GM18517 (cell line): ENCODE results near the gene MGARP.
"Not testable (repeated sequence)": the region's sequence is repeated elsewhere in the genome, so short reads cannot be mapped to it uniquely, and the experiment has no call there.

ENCODE experiments used
- ATAC-seq: cut with Tn5 transposase; IDR thresholded peaks from one replicate; pipeline ENCODE4 v1.9.1; 2021; ENCODE audit warnings: mild to moderate bottlenecking, moderate library complexity; ENCODE audit not compliant: unreplicated experiment

MGARP gene

DNA sequence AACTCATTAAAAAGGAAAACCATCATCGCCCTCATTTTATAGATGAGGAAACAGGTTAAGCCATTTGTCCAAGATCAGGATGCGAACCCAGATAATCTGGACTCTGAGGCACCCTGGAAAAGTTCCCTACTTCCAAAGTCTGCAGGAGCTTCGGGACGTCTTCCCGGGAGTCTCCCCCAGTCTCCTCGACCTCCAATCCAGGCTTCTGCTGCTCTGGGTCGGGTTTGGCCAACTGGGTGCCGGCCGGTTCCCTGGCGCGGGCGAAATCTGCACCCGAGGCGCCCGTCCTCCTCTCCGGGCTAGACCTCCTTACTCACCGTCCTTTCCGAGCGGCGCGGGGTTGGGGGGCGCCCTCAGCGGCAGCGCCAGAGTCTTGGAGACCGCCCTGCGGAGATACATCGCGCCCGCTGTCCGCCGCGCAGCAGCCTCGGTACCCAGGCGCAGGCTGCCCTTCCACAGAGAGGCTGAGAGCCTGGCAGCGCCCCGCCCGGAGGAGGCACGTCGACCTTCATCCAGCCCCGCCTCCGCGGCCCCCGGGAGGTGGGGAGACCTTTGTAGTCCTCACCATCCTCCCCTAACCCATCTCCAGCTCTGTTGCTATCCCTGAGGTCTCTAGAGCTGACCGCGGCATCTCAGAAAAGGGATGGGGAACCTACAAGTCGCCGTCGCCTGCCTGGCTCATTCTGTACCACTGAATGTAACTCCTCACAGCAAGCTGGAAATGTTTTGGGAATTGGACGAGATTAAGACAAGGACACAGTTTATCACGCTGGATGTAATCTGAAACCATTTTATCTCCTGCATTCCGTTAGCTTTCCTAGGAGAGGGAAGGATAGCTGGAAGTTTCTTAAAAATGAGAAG lies at the start of gene MGARP:
Gene MGARP, minus strand, starts transcription at position 466 of the 861 bp plus-strand sequence. Its CDS starts 67 bp downstream, at position 399.
- no peak for ATAC-seq

DNA sequence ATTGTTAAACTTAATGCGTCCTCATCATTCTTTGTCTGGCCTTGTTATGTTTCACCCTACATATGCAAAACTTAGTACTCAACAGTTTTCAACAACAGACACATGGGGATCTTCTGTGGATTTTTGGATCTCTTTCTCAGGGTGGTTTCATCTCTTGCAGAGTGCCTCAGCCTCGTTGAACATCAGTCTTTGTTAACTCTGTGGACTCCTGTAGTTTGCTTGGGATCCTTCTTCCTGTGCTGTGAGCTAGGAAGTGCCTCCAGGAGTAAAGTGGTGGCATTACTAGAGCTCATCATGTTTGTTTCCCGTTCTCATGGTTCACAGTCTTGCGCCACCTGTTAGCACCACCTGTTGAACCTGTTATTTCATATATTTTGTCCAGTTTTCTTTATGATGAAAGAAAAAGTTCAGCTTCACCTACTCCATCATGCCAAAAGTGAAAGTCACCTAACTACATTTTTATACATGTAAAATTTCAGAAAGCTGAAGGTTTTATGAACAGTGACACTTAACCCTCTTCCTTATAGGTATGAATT lies 49.7 kb upstream of the MGARP start:
- ATAC-seq, result no peak

DNA sequence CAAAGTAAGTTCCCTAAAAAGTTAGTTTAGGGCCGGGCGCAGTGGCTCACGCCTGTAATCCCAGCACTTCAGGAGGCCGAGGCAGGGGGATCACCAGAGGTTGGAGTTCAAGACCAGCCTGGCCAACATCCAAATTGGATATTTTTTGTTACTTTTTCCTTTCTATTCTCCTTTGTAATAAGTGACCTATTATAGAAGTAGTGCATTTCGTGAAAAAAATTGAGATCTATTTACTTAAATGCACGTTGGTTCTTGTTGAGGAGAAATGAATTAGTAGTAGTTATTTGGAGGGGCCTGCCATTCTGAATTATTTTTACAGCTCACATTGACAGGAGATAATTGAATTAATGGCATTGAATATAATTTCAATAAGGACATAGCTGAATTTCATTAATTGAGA lies 44.6 kb upstream of the MGARP start:
- ATAC-seq, result no peak

DNA sequence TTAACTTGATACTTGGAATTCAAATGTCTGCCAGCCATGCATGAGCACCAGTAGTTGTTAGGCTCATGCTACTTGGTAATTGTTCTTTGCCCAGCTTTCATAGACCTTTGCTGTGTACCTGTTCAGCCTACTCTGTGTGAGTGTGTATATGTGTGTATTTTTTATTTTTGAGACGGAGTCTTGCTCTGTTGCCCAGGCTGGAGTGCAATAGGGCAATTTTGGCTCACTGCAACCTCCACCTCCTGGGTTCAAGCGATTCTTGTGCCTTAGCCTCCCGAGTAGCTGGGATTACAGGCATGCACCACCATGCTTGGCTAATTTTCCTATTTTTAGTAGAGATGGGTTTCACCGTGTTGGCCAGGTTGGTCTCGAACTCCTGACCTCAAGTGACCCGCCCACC lies 42.5 kb upstream of the MGARP start:
- ATAC-seq, result not testable (repeated sequence)

DNA sequence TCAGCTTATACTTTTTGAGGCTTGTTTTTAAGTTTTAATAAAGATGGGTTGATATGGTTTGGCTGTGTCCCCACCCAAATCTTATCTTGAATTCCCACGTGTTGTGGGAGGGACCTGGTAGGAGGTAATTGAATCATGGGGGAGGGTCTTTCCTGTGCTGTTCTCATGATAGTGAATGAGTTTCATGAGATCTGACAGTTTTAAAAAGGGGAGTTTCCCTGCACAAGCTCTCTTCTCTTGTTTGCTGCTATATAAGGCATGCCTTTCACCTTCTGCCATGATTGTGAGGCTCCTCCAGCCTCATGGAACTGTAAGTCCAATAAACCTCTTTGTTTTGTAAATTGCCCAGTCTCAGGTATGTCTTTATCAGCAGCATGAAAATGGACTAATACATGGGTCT lies 42.0 kb upstream of the MGARP start:
- ATAC-seq, result not testable (repeated sequence)

DNA sequence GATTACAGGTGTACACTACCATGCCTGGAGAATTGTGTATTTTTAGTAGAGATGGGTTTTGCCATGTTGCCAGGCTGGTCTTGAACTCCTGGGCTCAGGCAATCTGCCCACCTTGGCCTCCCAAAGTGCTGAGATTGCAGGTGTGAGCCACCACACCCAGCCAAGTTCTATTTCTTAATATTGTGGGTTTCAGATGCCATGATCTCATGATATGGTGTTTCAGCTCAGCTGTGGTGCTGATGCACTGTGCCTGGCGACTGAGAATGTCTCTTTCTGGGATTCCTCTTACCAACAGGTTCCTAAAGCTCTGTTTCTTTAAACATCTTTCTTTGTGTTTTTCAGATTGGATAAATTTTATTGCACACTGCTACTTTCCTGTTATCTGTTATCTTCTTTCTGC lies 39.5 kb upstream of the MGARP start:
- no peak for ATAC-seq

DNA sequence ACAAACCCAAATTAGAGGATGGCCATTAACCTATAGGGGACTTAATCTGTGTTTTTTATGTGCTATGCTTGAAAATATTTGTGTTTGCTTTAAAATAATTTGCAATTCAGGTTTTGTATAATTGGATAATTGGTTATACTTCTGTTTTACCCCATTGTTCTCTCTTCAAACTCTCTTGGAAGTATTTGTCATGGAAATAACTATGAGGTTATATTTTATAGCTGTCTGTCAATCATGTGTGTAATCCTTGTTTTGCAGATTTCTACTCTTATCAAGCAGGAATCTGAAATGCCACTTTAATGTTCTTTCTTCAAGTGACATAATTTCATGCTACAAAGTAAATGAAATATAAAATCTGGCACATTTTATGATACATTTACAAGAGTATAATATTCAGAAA lies 37.6 kb upstream of the MGARP start:
- ATAC-seq, result no peak

DNA sequence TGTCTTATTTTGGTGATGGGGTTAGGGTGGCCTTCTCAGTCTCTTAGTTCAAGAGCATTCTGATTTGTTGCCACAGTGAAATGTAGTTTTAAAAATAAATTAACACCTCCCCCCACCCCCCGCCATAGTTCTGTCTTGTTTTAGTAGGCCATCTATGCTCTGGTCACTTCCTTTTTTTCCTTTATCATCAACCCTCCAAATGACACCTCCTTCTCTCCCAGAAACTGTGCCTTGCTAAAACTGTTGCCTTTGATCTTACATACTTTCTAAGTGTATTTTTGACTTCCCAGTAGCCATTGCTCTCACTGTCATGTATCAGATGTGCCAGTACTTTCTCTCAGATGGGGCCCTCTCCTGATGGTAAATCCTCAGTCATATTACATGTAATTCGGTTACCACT lies 36.7 kb upstream of the MGARP start:
- ATAC-seq, result no peak

DNA sequence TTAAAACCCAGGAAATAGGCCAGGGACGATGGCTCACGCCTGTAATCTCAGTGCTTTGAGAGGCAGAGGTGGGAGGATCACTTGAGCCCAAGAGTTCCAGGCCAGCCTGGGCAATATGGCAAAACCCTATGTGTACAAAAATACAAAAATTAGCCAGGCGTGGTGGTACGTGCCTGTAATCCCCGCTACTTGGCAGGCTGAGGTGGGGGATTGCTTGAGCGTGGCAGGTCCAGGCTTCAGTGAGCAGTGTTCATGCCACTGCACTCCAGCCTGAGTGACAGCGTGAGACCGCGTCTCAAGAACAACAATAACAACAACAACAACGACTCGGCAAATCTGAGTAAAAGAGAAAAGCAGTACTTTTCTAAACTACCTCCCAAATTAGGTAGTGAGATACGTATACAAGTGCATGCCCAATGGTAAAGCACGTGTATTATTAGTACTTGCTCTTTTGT lies 35.2 kb upstream of the MGARP start:
- peak; percentile 76 for ATAC-seq

DNA sequence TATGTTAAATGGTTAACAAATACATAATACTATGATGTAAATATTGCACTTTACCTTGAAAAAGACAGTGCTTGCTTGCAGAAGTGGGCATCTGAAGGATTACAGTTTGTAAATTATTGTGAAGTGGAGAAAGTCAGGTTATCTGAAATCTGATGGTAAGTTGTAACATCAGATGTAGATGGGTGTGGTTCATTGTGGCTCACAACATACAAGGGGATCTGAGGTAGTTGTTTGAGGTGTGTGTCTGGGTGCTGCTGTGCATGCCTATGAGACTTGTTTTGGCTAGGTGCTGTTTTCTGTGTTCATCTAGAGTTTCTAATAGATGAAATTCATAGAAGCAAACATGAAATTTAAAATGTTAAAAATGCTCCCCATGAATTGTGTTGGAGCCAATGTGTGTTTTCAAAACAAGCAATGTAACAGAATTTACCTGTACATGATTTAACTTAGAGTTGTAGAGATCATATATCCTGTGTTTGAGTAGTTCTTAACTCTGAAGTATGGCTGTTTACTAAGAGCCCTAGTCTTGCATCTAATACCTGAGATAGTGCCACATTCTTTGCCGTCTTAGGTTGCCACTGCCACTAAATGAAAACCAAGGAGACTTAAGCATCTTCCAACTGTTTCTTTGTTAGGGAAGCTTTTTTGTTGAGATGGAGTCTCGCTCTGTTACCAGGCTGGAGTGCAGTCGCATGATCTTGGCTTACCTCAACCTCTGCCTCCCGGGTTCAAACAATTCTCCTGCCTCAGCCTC lies 34.2 kb upstream of the MGARP start:
- no peak for ATAC-seq

DNA sequence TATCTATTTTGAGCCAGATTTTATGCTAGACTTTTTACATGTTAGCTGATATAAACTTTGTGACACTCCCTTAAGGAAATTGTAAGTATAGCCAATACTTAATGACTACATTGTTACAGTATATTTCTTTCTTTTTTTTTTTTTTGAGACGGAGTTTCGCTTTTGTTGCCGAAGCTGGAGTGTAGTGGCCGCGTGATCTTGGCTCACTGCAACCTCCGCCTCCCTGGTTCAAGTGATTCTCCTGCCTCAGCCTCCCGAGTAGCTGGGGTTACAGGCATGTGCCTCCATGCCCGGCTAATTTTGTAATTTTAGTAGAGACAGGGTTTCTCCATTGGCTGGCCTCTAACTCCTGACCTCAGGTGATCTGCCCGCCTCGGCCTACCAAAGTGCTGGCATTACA lies 33.4 kb upstream of the MGARP start:
- ATAC-seq, result not testable (repeated sequence)

DNA sequence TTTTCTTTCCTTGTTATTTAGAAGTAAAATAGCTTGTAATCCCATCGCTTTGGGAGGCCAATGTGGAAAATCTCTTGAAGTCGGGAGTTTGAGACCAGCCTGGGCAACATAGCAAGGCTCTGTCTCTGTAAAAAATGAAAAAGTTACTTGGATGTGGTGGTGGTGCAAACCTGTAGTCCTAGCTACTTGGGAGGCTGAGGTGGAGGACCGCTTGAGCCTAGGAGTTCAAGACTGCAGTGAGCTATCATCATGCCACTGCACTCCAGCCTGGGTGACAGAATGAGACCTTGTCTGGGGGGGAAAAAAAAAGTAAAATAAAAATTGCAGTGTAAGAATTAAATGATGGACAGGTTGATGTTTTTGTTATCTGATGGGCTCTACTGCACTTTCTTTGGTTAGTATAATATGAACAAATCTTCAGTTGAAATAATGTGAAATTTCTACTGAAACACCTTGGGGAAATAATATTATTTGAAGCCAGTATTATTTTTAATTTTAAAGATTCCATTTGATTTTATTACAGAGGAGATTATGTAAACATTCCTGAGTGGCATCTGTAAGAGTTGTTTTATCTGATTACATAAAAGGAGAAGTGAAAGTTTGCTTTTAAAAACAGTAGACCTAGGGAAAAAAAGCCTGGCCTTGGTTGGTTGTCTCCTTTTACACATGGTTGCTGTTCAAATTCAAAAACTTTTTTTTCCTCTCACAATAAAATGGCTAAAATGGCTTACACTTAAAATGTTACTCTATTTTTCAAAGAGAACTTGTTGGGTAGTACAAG lies 32.7 kb upstream of the MGARP start:
- no peak for ATAC-seq

DNA sequence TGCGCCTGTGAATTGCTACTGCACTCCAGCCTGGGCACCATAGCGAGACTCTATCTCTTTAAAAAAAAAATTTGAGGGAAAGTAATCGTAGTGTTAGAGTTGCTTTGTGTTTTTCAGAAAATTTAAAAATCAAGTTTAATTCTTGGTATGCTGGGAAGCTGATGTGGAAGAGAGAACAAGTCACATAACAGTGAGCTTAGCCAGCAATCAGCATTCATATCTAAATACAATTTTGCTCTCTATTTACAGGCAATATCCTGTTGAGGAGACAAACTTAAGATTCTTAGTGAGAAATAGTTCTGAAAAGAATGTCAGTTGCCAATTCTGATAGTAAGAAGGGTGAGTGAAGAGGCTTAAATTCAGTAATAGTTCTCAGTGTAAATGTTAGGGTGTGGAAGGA lies 31.9 kb upstream of the MGARP start:
- no peak for ATAC-seq

DNA sequence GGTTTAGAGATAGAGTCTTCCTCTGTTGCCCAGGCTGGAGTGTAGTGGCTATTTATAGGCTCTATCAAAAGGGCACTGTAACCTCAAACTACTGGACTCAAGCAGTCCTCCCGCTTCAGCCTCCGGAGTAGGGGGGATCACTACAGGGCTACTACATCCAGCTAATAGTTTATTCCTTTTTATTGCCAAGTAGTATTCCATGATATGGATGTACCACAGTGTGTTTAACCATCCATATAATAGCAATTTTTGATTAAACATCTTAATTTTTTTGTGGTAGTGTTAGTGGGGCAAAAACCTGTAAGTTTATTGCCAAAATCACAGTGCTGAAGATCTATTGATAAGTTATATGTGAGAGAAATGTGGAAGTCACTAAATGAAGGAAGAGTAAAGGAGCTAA lies 24.9 kb upstream of the MGARP start:
- ATAC-seq, result no peak

DNA sequence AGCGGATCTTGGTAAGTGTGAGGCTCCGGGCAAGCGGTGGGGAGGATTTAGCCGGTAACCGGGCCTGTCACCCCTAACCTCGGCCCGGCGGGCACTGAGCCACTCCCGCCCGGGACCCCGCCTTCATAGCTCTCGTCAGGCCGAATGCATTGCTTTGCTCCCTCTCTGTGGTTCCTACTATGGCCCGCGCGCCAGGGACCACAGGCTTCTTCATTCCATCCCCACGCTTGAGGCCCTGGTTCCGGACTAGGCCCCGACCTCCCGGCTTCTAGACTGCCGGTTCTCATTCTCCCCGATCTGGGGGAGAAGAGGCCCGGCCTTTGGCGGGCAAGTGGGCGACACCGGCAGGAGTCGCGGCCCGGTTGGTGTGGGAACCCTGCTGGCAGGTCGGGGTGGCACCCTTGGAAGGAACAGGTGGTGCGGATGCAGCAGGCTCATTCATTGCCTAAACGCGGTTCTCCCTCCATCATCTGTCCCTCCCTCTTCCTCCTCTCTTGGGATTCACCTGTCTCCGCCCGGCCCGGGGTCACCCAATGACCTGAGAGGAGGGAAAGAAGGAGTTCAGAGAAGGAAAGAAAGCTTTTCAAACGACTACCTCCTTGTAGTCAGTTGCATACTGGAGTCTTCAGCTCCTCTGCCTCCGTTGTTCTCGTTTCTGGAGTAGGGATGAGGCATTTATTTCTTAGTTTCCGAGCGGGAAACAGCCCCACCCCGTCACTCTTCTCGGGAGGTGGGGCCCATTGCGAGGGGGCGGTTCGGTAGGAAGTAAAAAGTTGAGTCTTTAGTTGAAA lies 22.0 kb upstream of the MGARP start, which contains the start of gene NDUFC1:
Gene NDUFC1, minus strand, starts transcription at position 657 of the 791 bp plus-strand sequence. CDS start 6,679 bp downstream, outside the sequence.
- ATAC-seq, result peak; percentile 46

DNA sequence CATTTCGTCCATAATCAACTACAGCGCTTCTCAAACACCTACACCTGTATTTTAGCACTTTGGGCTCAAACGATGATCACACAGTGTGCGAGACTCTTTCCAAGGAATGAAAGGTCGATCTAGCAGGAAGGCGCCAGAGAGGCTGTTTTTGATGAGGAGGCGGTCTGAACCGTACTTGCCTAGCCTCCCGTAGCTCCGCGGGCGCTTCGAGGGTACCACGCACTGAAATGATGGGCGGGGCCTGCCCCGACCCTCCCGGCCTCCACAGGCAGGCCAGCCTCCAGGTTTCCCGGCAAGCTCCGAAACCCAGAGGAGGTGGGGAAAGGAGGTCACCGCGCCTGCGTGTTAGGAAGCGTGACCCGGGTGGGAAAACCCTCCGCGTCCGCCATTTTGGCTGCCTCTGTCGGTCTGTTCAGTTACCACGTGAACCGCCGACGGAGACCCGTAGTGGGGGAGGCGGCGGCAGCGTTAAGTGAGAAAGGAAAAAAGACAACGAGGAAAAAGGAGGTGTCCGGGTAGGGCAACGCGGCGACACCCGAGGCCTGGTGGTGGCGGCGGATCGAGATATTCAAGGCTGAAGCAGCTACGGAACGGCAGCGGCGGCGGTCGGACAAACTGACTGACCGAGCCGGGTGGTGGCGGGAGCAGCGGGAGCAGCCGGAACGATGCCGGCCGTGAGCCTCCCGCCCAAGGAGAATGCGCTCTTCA lies 21.2 kb upstream of the MGARP start, which contains the start of gene NAA15:
Gene NAA15, plus strand, starts transcription at position 393 of the 708 bp plus-strand sequence. Its CDS starts 273 bp downstream, at position 666.
- peak; percentile 81 for ATAC-seq

DNA sequence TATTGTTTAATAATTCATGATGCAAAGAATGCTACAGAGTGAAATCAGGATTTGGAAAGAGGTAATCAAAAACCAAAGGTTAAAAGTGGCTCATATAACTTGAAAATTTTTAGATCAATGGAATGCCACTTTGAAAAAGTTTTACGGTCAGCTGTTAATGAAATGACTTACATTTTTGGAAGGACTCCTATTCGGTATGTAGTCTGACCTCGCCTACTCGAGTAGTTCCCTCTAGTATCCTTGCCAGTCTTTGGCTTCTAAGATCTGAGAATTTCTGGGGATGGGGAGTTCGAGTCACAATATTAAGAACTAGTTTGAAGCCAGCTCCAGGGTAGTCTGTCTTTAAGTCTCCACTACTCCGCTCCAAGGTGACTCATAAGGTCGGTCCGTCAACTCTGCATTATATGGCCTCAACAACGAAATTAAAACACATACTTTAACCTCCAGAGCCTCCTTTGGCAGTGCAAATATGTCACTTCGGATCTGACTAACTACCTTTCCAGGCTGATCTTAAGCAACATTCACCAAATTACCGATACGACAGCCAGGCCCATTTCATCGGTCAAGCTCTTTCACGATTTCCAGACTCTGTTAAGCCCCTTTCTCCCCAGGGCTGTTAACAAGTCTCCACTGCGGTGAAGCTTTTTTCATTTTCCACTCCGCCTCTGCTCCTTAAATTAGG lies 20.5 kb upstream of the MGARP start:
- ATAC-seq, result peak; percentile 11

DNA sequence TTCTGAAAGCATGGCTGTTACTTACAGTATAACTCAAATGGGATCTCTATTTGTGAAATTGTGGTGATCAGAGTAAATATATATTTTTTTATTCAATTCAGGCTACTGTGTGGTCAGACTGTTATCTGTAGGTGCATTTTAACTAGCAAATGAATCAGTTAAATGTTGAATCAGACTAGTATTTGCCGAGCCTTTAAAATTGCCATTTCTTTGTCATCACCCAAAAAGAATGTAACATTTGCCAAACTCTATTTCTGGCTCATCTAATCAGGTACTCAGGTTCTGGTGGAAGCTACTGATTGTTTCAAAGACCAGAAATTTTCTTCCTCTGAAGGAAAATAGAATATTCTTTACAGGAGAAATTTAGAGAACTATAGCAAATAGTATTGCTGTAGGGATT lies 19.5 kb upstream of the MGARP start:
- no peak for ATAC-seq

DNA sequence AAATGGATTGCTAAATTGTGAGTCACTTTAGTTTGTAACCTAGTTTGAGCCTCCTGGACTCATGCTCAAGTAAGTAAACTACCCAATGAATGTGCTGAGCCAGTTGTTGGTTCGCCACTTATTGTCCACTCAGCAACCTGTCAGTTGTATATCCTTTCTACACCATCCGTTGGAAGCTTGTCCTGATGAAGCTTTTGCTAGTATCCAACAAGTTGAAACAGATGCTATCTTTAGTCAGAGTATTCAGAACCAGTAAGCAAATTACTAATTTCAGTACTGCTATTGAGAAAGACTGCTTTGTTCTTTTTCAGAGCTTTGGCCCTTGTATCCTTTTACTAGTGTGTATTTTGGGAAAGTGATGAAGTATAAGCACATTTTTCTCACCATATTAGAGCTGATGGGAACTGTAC lies 17.0 kb upstream of the MGARP start:
- no peak for ATAC-seq
